Liver (tissue), 9 donors: ENCODE measurements around the gene ARHGAP6. TPM values are rescaled to one million over a fixed set of nuclear protein-coding genes. Genes with fewer than 3 reads are reported as not detected.

Source experiments
- DNase-seq: peaks from one replicate; pipeline ENCODE4 v3.0.0-alpha.2; 2017; ENCODE audit warnings: low spot score
- H3K27ac ChIP-seq, 2 donors: one replicate each; pipeline ENCODE4 v1.7.0; 2013; ENCODE audit warnings: inconsistent platforms in 2 of 2, low read length in 2 of 2, control low read depth in 1 of 2, low read depth in 1 of 2, mild to moderate bottlenecking in 1 of 2
- H3K27me3 ChIP-seq, 4 donors: one replicate each; pipeline versions ENCODE4 v1.6.1 to v1.7.0; 2013; ENCODE audit warnings: low read length in 3 of 4, inconsistent platforms in 1 of 4, mild to moderate bottlenecking in 1 of 4, moderate library complexity in 1 of 4; ENCODE audit not compliant: control insufficient read depth in 4 of 4, insufficient read depth in 4 of 4
- H3K36me3 ChIP-seq, 4 donors: one replicate each; pipeline versions ENCODE4 v1.6.1 to v1.7.0; 2013; ENCODE audit warnings: low read length in 3 of 4, mild to moderate bottlenecking in 3 of 4, low read depth in 1 of 4, moderate library complexity in 1 of 4; ENCODE audit not compliant: control insufficient read depth in 4 of 4, insufficient read depth in 3 of 4
- H3K4me1 ChIP-seq, 4 donors: one replicate each; pipeline versions ENCODE4 v1.6.1 to v1.7.0; 2013; ENCODE audit warnings: low read length in 3 of 4, mild to moderate bottlenecking in 3 of 4, moderate library complexity in 1 of 4; ENCODE audit not compliant: control insufficient read depth in 4 of 4, insufficient read depth in 4 of 4
- H3K4me3 ChIP-seq, 3 donors: one replicate each; pipeline versions ENCODE4 v1.6.1 to v1.7.0; 2013; ENCODE audit warnings: low read length in 3 of 3, control low read depth in 1 of 3, low read depth in 1 of 3, mild to moderate bottlenecking in 1 of 3
- H3K9ac ChIP-seq, 2 donors: one replicate each; pipeline ENCODE4 v1.7.0; 2013; ENCODE audit warnings: low read length in 2 of 2, mild to moderate bottlenecking in 2 of 2, moderate library complexity in 2 of 2, control low read depth in 1 of 2, low read depth in 1 of 2
- H3K9me3 ChIP-seq, 4 donors: one replicate each; pipeline versions ENCODE4 v1.6.1 to v1.7.0; 2013; ENCODE audit warnings: low read length in 3 of 4; ENCODE audit not compliant: control insufficient read depth in 4 of 4
- CTCF ChIP-seq: fragments of 150-350 bp; IDR thresholded peaks from 2 replicates; pipeline ENCODE4 v1.5.1; 2017; ENCODE audit warnings: improper control_type of control experiment, low read depth, low read length; ENCODE audit not compliant: missing input control
- EGR1 ChIP-seq, 2 donors: IDR thresholded peaks; 2 replicates each; pipeline ENCODE4 v1.6.1; 2016 to 2018; ENCODE audit warnings: antibody characterized with exemption in 2 of 2, low read depth in 2 of 2
- FOXA1 ChIP-seq: IDR thresholded peaks from 2 replicates; pipeline ENCODE4 v1.6.1; 2016; ENCODE audit warnings: antibody characterized with exemption
- FOXA2 ChIP-seq: IDR thresholded peaks from 2 replicates; pipeline ENCODE4 v1.6.1; 2016; ENCODE audit warnings: antibody characterized with exemption
- GABPA ChIP-seq, 2 donors: IDR thresholded peaks in 1 of 2; conservative IDR thresholded peaks in 1 of 2; 2 replicates each; pipeline ENCODE4 v1.6.1; 2016; ENCODE audit warnings: antibody characterized with exemption in 2 of 2, mild to moderate bottlenecking in 1 of 2, moderate library complexity in 1 of 2
- HNF4A ChIP-seq, 2 donors: conservative IDR thresholded peaks; 2 replicates each; pipeline ENCODE4 v1.6.1; 2016; ENCODE audit warnings: antibody characterized with exemption in 2 of 2, mild to moderate bottlenecking in 2 of 2
- HNF4G ChIP-seq: IDR thresholded peaks from 2 replicates; pipeline ENCODE4 v1.6.1; 2016; ENCODE audit warnings: antibody characterized with exemption
- JUND ChIP-seq, 2 donors: IDR thresholded peaks; 2 replicates each; pipeline ENCODE4 v1.6.1; 2016; ENCODE audit warnings: antibody characterized with exemption in 2 of 2
- MAX ChIP-seq: IDR thresholded peaks from 2 replicates; pipeline ENCODE4 v1.6.1; 2016; ENCODE audit warnings: antibody characterized with exemption
- NR2F2 ChIP-seq: IDR thresholded peaks from 2 replicates; pipeline ENCODE4 v1.6.1; 2016; ENCODE audit warnings: antibody characterized with exemption
- REST ChIP-seq: IDR thresholded peaks from 2 replicates; pipeline ENCODE4 v1.6.1; 2016; ENCODE audit warnings: antibody characterized with exemption, mild to moderate bottlenecking
- RXRA ChIP-seq, 2 donors: IDR thresholded peaks; 2 replicates each; pipeline ENCODE4 v1.6.1; 2017 to 2018; ENCODE audit warnings: antibody characterized with exemption in 2 of 2, mild to moderate bottlenecking in 1 of 2
- SP1 ChIP-seq: IDR thresholded peaks from 2 replicates; pipeline ENCODE4 v1.6.1; 2018; ENCODE audit warnings: antibody characterized with exemption, mild to moderate bottlenecking
- TAF1 ChIP-seq: conservative IDR thresholded peaks from 2 replicates; pipeline ENCODE4 v1.6.1; 2016; ENCODE audit warnings: antibody characterized with exemption, mild to moderate bottlenecking
- YY1 ChIP-seq: IDR thresholded peaks from 2 replicates; pipeline ENCODE4 v1.6.1; 2016; ENCODE audit warnings: antibody characterized with exemption, mild to moderate bottlenecking
- ZBTB33 ChIP-seq: IDR thresholded peaks from 2 replicates; pipeline ENCODE4 v1.6.1; 2016; ENCODE audit warnings: antibody characterized with exemption
- WGBS: extraction: QIAGEN DNeasy Blood & Tissue Kit; methylation state at CpG from one replicate; pipeline ENCODE4 v1.1.7; 2013; 5-methylcytosine and 5-hydroxymethylcytosine counted together
- polyA plus RNA-seq, 2 donors: library from polyadenylated mRNA; stranded (reverse) in 1 of 2; unstranded in 1 of 2; fragments of 200-250 nt in 1 of 2; fragments of >200 nt in 1 of 2; fragmentation: Nextera tagmentation in 1 of 2; extraction: Ambion mirVana in 1 of 2; gene quantifications; one replicate each; pipeline versions ENCODE4 v1.2.1 to v1.2.3, GENCODE V29; 2013 to 2015
- total RNA-seq, 2 donors: library from RNA; depleted of rRNA; stranded (reverse); fragments of >200 nt; gene quantifications; one replicate each; pipeline ENCODE4 v1.2.3, GENCODE V29; 2014
- TF ChIP-seq, protein P1 (sequence below): IDR thresholded peaks from 2 replicates; pipeline ENCODE4 v1.6.1; 2016; ENCODE audit warnings: antibody characterized with exemption
- donor health status: healthy.
- donor health status: healthy.
- donor health status: healthy.
- donor health status: healthy.
- donor health status: healthy.

Gene ARHGAP6
- total and polyA plus RNA-seq, 4 donors, result 0.10 to 2.2 (median 0.65) TPM

DNA sequence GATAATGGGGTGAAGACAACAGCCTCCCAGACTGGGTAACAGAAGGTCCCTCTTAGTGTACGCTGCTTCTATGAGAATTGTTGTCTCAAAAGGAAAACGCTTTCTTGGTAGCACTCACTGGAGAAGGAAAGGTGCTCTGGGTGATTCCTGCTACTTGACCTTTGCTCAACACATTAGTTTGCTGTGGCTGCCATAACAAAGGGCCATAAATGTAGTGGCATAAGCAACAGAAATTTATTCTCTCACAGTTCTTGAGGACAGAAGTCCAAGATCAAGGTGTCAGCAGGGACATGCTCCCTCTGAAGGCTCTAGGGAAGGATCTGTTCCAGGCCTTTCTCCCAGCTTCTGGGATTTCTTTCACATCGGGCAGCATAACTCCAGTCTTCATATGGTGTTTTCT lies 535.6 kb downstream of the ARHGAP6 start:
- WGBS, result 88% methylated on average over 3 of the region's 3 CpGs
- no peaks in the 10 kb centered on the region for H3K27me3 ChIP-seq
- no peak overlapping the region for H3K27ac ChIP-seq
- H3K4me1 ChIP-seq, result peaks cover 0 to under 1% (median 0%) of the 10 kb centered on the region in 4 donors
- TF ChIP-seq TAF1 (no peak), MAX (no peak), EGR1 (IDR thresholded peaks at IDR 0.05; ENCODE audit: low read depth in 2 of 2) (no peak), NR2F2 (no peak), CTCF (no peak), HNF4G (no peak), JUND (IDR thresholded peaks at IDR 0.05) (no peak), HNF4A (conservative IDR thresholded peaks at IDR 0.05) (no peak), ZBTB33 (no peak), YY1 (no peak)
- TF ChIP-seq, protein P1, sequence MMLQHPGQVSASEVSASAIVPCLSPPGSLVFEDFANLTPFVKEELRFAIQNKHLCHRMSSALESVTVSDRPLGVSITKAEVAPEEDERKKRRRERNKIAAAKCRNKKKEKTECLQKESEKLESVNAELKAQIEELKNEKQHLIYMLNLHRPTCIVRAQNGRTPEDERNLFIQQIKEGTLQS, result no peak
- no peaks in the 10 kb centered on the region for H3K36me3 ChIP-seq
- no peak for DNase-seq
- no peak overlapping the region for H3K4me3 ChIP-seq
- no peak overlapping the region for H3K9ac ChIP-seq
- H3K9me3 ChIP-seq, result no peaks in the 10 kb centered on the region

DNA sequence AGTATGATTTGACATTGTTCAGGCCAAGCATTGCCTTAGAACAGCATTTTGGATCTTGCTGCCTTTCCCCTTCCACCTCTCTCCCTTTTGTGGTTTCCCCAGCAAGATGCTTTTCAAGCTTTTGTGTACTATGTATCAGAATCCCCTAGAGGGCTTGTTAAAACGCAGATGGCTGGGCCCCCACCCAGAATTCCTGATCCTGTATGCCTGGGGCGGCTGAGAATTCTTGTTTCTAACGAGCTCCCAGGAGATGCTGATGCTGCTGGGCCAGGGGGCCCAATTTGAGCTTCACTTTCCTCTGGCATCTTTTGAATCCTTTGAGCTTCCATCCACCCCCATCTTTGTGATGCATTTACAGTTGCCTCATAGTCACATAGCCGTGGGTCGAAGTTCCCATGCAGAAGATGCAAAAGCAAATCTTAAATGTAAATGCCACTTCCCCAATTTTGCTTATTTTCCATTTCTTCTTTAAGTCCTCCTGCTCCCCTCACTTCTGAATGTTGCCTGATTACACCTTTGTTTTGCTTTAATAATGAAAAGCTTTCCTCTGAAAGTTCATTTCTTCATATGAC lies 536.1 kb downstream of the ARHGAP6 start:
- TF ChIP-seq, protein P1, result no peak
- no peak for TF ChIP-seq NR2F2
- no peak for TF ChIP-seq JUND (IDR thresholded peaks at IDR 0.05)
- no peak for TF ChIP-seq SP1
- TF ChIP-seq HNF4A (conservative IDR thresholded peaks at IDR 0.05), result no peak
- TF ChIP-seq YY1, result no peak
- no peak for TF ChIP-seq MAX
- TF ChIP-seq EGR1 (IDR thresholded peaks at IDR 0.05; ENCODE audit: low read depth in 2 of 2), result no peak
- no peak for TF ChIP-seq TAF1
- no peak for TF ChIP-seq CTCF
- TF ChIP-seq RXRA (IDR thresholded peaks at IDR 0.05), result no peak
- TF ChIP-seq GABPA (IDR thresholded peaks at IDR 0.05 in 1 of 2, conservative IDR thresholded peaks at IDR 0.05 in 1 of 2), result no peak
- no peak for TF ChIP-seq FOXA2
- TF ChIP-seq ZBTB33, result no peak
- TF ChIP-seq REST, result no peak
- no peak for TF ChIP-seq HNF4G
- no peak for TF ChIP-seq FOXA1
- Histone ChIP-seq H3K9ac (no peak overlapping the region), H3K4me1 (peaks cover 0 to 4% (median 0%) of the 10 kb centered on the region in 4 donors), H3K27me3 (no peaks in the 10 kb centered on the region), H3K4me3 (no peak overlapping the region), H3K9me3 (no peaks in the 10 kb centered on the region), H3K27ac (no peak overlapping the region), H3K36me3 (no peaks in the 10 kb centered on the region)
- no peak for DNase-seq
- 87% methylated on average over 5 of the region's 5 CpGs for WGBS
